Activated T-helper 2 cell treated with anti-CD3 and anti-CD28 coated beads, Interferon-gamma antibody, Interleukin-2, Interleukin-4, amounts not matched to agents 10 μg/mL and 5 μg/mL and 100 μg/mL, durations not matched to agents 14 hours and 24 hours and 36 hours (primary cell): Measurements from ENCODE around the gene PI4KA. TPM values are rescaled to one million over a fixed set of nuclear protein-coding genes. Genes with fewer than 3 reads are reported as not detected.
"Not testable (repeated sequence)": the region's sequence is repeated elsewhere in the genome, so short reads cannot be mapped to it uniquely, and the experiment has no call there.

Source experiments
- DNase-seq: peaks from one replicate; pipeline ENCODE4 v3.0.0; 2021; ENCODE audit warnings: low spot score
- H3K27ac Mint-ChIP-seq: one replicate; pipeline ENCODE4 v1.8.0; 2021; ENCODE audit warnings: mixed read lengths
- H3K27me3 Mint-ChIP-seq: one replicate; pipeline ENCODE4 v1.8.0; 2021; ENCODE audit warnings: low read depth, mixed read lengths
- H3K36me3 Mint-ChIP-seq: one replicate; pipeline ENCODE4 v1.8.0; 2021; ENCODE audit warnings: low read depth, mixed read lengths
- H3K4me1 Mint-ChIP-seq: one replicate; pipeline ENCODE4 v1.8.0; 2021; ENCODE audit warnings: low read depth, mixed read lengths
- H3K4me3 Mint-ChIP-seq: one replicate; pipeline ENCODE4 v1.8.0; 2021; ENCODE audit warnings: low read depth, mild to moderate bottlenecking, moderate library complexity, mixed read lengths
- H3K9me3 Mint-ChIP-seq: one replicate; pipeline ENCODE4 v1.8.0; 2021; ENCODE audit warnings: mixed read lengths
- intact Hi-C: fragments of 100-400 bp; cut with micrococcal nuclease; formaldehyde crosslinking; loops from one replicate; pipeline ENCODE4 v1.15.1; 2023
- total RNA-seq: library from RNA; stranded (reverse); gene quantifications from 2 replicates; pipeline ENCODE4 v1.2.3, GENCODE V29; 2022

PI4KA gene
- total RNA-seq, 1 donor from 2014 or later: 73.4 TPM

DNA sequence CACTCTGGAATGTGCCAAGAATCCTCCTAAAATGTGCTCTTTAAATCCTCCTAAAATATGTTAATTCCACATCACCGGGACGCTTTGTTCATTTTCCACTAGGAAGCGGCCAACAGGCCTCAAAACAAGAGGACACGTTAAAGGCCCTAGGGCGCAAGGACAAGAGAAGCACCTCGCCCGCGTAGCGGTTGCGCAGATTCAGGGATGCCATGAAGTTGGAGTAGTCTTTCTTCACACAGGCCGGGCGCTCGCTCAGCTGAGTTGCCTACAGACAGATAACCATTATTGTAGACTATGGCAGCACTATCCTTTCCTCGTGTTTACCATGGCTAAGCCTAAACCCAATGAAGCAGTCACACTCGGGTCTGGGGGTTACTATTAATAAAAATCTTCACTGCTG is 114.2 kb downstream of the PI4KA start:
- no peak for DNase-seq
- Mint-ChIP-seq H3K9me3 (no peaks in the 10 kb centered on the region), H3K36me3 (peaks cover 44% of the 10 kb centered on the region), H3K27ac (no peak overlapping the region), H3K27me3 (no peaks in the 10 kb centered on the region), H3K4me3 (no peak overlapping the region), H3K4me1 (no peaks in the 10 kb centered on the region)
- intact Hi-C loops: no loop called here

DNA sequence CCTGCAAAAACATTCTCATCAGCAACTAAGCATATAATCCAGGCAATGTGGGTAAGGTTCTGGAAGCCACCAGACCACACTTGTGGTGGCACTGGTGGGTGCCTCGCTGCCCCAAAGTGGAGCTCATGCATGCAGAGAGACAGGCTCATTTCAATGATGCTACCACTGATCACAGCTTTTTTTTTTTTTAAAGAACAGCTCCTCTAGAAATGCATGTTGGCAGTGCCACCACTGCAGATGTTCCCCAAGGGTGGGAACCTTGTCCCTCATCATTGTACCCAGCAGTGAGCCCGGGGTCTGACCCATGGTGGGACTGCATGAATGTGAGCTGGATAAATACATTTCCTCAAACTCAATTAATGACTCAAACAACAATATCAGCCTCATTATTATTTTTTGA is 115.8 kb downstream of the PI4KA start:
- Mint-ChIP-seq H3K27ac (no peak overlapping the region), H3K36me3 (peaks cover 54% of the 10 kb centered on the region), H3K4me1 (peaks cover 1% of the 10 kb centered on the region), H3K27me3 (no peaks in the 10 kb centered on the region), H3K9me3 (no peaks in the 10 kb centered on the region), H3K4me3 (no peak overlapping the region)
- intact Hi-C loops: no loop called here
- DNase-seq: no peak

DNA sequence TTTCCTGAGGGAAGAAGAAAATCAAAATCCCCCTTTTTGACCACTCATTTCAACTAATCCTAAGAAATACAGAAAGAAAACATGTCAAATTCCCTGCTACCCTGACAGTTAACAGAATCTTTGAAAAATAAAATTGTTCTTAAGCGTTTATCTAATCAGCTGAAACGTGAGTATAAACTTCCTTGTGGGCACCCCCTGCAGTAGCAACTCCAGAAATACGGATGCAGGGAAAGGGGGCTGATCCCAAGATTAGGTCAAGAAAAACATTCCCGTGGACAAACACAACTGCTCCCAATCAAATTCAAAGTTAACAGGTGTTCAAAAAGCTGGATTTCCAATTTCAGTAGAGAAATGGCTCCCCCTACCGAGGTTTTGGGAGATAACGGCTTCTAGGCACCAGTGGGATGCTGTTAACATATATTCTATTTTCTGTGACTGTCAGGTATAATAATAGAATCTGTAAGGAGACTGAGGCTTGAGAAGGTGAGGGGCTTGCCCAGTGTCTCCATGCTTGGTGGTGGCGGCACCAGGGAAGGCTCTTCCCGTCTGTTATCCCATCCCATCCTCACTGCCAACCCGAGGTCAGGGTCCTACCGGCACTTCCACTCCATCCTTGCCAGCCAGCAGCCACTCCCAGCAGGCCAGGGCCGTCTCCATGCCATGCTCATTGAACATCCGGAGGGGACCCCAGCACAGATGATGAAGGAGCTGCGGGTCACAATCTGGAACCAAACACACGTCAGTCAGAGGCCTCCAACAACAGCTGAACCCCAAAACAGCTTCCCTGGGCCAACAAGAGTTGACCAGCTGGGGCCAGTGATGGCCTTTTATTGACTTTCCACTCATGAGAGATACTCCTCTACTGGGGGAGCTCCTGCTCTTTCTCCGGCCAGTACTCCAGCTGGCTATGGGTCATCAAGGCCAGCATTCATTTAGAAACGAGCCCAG is 116.7 kb downstream of the PI4KA start:
- Mint-ChIP-seq H3K27me3 (no peaks in the 10 kb centered on the region), H3K4me1 (peaks cover 1% of the 10 kb centered on the region), H3K27ac (no peak overlapping the region), H3K36me3 (peaks cover 52% of the 10 kb centered on the region), H3K9me3 (no peaks in the 10 kb centered on the region), H3K4me3 (no peak overlapping the region)
- DNase-seq: peak; percentile 16
- intact Hi-C loops: no loop called here

DNA sequence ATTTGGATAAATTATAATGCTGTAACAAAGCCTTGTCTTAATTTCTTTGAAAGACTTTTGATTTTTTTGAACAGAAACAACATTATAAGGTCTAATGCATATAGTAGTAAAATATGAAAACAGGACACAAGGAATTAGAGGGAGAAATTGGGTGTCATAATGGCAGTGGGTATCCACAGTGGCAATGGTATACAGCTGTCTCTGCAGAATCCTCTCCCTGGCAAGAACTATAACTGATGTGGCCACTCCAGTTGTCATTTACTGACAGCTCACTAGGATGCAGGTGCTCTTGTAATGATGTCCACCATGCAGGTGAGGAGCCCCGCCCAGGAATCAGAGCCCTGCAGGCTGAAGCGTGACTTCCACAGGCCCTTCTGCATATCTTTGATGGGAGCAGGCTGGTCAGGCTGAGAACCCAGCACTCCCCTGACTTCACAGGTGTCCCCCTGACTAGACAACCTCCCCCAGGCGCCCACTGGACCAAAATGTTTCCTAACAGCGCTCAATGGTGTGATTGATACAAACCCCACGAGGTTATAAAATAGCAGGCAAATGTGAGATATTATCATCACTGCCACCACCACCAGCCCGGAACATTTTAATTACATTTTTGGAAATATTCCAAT is 117.5 kb downstream of the PI4KA start:
- Mint-ChIP-seq H3K4me3 (no peak overlapping the region), H3K4me1 (peaks cover 1% of the 10 kb centered on the region), H3K9me3 (no peaks in the 10 kb centered on the region), H3K27ac (no peak overlapping the region), H3K36me3 (peaks cover 46% of the 10 kb centered on the region), H3K27me3 (no peaks in the 10 kb centered on the region)
- intact Hi-C loops: no loop called here
- no peak for DNase-seq

DNA sequence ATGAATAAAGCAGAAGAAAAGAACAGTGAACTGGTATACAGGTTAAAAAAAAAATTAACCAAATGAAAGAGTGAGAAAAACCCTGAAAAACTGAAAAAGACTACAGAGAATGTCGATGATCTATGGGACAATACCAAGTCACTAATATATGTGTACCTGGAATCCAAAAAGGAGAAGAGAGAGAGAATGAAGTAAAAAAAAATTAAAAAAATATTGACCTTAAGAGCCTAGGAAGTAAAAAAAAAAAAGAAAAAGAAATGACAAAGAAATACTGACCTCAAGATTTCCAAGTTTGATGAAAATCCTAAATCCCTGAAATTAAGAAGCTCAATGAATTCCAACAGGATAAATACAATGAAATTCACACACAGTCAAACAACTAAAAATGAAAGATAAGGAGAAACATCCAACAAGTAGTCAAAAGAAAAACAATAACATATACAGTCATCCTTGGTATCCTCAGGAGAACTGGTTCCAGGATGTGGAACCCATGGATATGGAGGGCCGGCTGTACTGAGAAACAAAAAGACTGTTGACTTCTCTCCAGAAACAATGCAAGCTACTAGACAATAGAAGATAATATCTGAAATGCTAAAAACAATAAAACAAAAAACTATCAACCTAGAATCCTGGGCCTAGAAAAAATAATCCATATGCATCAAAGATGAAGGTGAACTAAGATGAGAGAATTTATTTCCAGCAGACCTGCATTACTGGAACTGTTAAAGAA is 118.2 kb downstream of the PI4KA start:
- Mint-ChIP-seq H3K9me3 (no peaks in the 10 kb centered on the region), H3K27ac (no peak overlapping the region), H3K4me3 (no peak overlapping the region), H3K4me1 (peaks cover 1% of the 10 kb centered on the region), H3K36me3 (peaks cover 45% of the 10 kb centered on the region), H3K27me3 (no peaks in the 10 kb centered on the region)
- intact Hi-C loops: no loop called here
- DNase-seq: no peak

DNA sequence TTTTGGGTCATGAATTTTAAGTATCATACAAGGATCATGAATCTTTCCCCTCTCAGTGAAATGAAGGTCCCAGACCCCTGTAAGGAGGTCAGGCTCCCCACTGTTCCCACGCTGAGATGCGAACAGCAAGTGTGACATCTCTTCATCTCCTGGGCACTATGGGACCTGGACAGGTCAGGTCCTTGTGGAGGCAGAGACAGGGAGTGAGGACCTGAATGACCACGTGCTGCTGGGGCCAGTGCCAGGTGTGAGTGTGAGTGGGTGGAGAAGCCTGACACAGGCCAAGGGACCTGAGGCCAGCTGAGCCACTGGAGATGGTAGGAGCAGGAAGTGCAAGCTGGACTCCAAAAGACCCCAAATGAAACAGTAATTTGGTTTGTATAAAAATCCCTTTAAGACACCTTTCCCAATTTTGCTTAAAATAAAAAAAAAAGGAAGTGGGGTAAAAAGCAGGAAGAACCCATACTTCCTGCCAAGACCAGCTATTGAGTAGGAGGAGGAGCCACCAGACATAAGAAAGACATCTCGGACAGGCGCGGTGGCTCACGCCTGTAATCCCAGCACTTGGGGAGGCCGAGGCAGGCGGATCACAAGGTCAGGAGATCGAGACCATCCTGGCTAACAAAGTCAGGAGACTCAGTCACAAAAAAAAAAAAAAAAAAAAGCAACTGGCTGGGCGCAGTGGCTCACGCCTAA is 120.1 kb downstream of the PI4KA start:
- H3K27ac Mint-ChIP-seq: peak overlapping the region; percentile 6
- no peaks in the 10 kb centered on the region for H3K9me3 Mint-ChIP-seq
- no peak for DNase-seq
- peaks cover 36% of the 10 kb centered on the region for H3K36me3 Mint-ChIP-seq
- H3K4me1 Mint-ChIP-seq: peaks cover 1% of the 10 kb centered on the region
- intact Hi-C loops: no loop called here
- no peak overlapping the region for H3K4me3 Mint-ChIP-seq
- no peaks in the 10 kb centered on the region for H3K27me3 Mint-ChIP-seq

DNA sequence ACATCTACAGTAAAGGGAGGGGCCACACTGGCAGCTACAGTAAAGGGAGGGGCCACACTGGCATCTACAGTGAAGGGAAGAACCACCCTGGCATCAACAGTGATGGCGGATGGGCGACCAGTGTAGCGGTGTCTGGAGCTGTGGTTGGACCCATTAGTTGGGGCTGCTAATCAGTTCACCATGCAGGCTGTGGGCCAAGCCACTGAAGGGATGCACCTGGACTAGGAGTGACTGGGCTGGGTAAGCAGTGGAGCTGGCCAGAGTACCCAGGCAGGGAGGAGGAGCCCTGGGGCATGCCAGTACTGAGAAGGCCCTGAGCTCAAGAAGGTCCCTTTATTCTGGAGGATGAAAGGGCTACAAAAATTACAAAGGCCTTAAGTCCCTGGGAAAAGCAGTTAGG is 121.7 kb downstream of the PI4KA start:
- DNase-seq, H3K9me3 Mint-ChIP-seq, H3K27ac Mint-ChIP-seq, intact Hi-C loops, H3K27me3 Mint-ChIP-seq, H3K4me1 Mint-ChIP-seq, H3K4me3 Mint-ChIP-seq: not testable (repeated sequence)
- peaks cover 31% of the 10 kb centered on the region for H3K36me3 Mint-ChIP-seq

DNA sequence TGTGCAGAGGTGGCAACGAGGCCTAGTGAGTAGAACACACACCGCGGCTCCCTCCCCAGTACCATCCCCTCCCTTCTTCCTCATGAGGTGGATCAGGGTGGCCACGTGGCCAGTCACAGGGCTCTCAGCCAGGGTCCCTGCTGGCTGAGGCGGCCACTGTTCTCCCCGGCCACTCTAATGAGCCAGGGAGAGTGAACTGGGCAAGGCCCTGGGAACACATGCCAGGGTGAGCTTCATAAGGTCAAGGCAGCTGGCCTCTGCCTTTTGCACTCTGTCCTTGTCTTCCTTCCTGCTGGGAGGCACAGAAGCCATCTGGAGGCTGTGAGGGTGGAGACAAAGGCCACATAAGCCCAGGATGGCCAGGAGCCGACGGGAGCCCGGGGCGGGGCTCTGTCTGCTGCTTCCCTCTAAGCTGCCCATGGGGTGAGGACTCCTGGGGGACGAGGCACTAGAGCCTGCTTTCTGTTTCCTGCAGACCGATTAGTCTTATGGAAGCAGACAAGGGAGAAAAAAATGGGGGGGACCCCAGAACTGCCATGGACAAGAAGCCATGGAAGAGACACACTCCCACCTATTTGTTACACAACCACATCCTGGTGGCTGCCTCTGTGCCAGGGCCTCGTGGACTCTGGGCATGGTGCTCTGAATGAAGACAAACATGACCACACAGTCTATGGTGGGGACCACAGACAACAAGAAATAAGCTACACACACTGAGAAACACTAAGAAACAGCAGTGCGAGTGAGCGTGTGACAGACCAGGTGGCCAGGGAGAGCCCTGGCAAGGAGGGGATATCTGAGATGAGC is 123.1 kb downstream of the PI4KA start:
- H3K4me3 Mint-ChIP-seq, H3K27me3 Mint-ChIP-seq, H3K4me1 Mint-ChIP-seq, H3K9me3 Mint-ChIP-seq, DNase-seq, H3K27ac Mint-ChIP-seq, intact Hi-C loops: not testable (repeated sequence)
- peaks cover 21% of the 10 kb centered on the region for H3K36me3 Mint-ChIP-seq

DNA sequence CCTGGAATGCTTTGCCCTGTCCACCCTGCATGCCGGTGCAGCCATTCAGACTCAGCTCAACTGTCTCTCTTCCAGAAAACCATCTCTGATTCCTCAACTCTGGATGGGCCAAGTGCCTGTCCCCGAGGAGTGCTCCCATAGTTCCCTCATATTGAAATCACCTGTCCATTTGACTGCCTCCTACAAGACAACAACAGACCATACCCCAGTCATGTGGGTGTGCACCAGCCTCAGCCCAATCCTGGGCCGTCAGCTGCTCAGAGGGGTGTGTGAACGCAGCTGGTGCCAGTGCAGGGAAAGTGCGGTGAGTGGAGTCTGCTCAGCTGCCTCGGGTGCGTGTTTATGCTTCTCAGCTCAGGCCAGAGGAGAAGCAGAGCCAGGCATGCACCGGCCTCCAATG is 126.2 kb downstream of the PI4KA start:
- intact Hi-C loops, H3K9me3 Mint-ChIP-seq, H3K27ac Mint-ChIP-seq, H3K4me3 Mint-ChIP-seq, H3K27me3 Mint-ChIP-seq, H3K4me1 Mint-ChIP-seq, DNase-seq: not testable (repeated sequence)
- H3K36me3 Mint-ChIP-seq: peaks cover 11% of the 10 kb centered on the region

DNA sequence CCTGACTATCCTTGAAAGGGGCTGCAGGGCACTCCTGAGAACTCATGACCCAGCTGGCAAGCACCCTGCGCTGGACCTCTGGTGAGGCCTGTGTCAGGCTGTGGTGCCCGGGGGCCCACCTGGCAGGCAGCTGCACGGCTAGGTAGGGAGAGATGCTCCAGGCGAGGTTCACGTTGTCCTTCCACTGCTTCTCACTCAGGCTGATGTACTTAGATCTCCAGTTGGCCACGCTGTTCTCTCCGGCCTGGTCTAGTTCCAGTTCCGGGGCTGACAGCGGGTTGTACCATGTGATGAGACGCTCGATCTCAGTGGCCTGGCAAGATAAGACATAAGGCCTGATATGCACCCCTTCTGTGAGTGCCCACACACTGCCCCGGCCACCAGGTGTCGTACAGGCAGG is 129.4 kb downstream of the PI4KA start:
- no peak for DNase-seq
- intact Hi-C loops: no loop called here
- Mint-ChIP-seq H3K4me1 (no peaks in the 10 kb centered on the region), H3K9me3 (no peaks in the 10 kb centered on the region), H3K36me3 (peaks cover 24% of the 10 kb centered on the region), H3K4me3 (no peak overlapping the region), H3K27me3 (no peaks in the 10 kb centered on the region), H3K27ac (no peak overlapping the region)

DNA sequence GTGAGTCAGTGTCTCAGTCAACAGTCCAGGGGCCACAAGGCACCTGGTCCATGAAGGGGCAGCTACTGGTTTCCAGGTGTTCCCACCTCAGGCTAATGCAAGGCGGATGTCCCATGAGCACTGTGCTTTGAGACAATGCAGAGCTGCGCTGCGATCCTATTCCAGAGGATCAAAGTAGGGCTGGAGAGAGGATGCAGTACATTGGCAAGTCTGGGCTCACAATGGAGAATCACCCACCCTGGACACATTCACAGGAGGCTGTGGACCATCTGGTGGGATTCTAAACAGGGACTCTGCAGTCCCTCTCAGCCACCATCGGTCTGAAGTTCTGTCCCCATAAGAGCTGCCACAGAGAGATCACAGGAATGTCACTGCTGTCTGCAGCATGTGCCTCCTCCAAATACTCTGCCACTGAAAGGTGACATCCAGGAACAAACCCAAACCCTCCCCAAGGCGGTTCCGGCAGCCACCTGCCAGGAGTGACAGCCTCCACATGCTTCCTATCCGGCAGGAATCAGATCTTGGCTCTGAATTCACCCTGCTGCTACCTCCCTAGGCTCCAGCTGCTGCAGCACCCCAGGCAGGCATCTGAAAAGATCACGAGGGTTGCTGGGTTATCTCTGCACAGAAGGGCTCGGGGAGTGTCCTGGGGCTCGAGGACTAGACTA is 130.0 kb downstream of the PI4KA start:
- H3K9me3 Mint-ChIP-seq: no peaks in the 10 kb centered on the region
- DNase-seq: no peak
- intact Hi-C loops: no loop called here
- no peak overlapping the region for H3K27ac Mint-ChIP-seq
- H3K4me3 Mint-ChIP-seq: no peak overlapping the region
- H3K4me1 Mint-ChIP-seq: no peaks in the 10 kb centered on the region
- H3K27me3 Mint-ChIP-seq: no peaks in the 10 kb centered on the region
- H3K36me3 Mint-ChIP-seq: peaks cover 24% of the 10 kb centered on the region
